HG02973 (cell line): Measurements from ENCODE around the gene LRRC2.
"Not testable (repeated sequence)": the region's sequence is repeated elsewhere in the genome, so short reads cannot be mapped to it uniquely, and the experiment has no call there.

Source experiments
- ATAC-seq: cut with Tn5 transposase; IDR thresholded peaks from one replicate; pipeline ENCODE4 v1.9.1; 2021; ENCODE audit warnings: moderate library complexity; ENCODE audit not compliant: unreplicated experiment

LRRC2 gene

GRCh38 chr3:46584598-46585467 lies 18.7 kb upstream of the LRRC2 start:
- no peak for ATAC-seq

- no peak for ATAC-seq
These were observed 14.6 kb upstream of the LRRC2 start for GRCh38 chr3:46580675-46581074.

- ATAC-seq, result no peak
These were observed 13.7 kb upstream of the LRRC2 start for GRCh38 chr3:46579756-46580286.

GRCh38 chr3:46578973-46579755 lies 13.1 kb upstream of the LRRC2 start:
- ATAC-seq, result no peak

GRCh38 chr3:46577580-46578249 lies 11.6 kb upstream of the LRRC2 start:
- not testable (repeated sequence) for ATAC-seq

- no peak for ATAC-seq
These were observed 10.8 kb upstream of the LRRC2 start for GRCh38 chr3:46576879-46577278.

- no peak for ATAC-seq
These were observed 10.3 kb upstream of the LRRC2 start for GRCh38 chr3:46576386-46576785.

GRCh38 chr3:46575577-46576222 lies 9.6 kb upstream of the LRRC2 start:
- ATAC-seq, result no peak

GRCh38 chr3:46574881-46575576 lies 8.9 kb upstream of the LRRC2 start:
- no peak for ATAC-seq

GRCh38 chr3:46574243-46574646 lies 8.1 kb upstream of the LRRC2 start:
- no peak for ATAC-seq

GRCh38 chr3:46573701-46574100 lies 7.6 kb upstream of the LRRC2 start:
- no peak for ATAC-seq

- no peak for ATAC-seq
These were observed 5.6 kb upstream of the LRRC2 start for GRCh38 chr3:46571684-46572083.

- no peak for ATAC-seq
These were observed 479 bp downstream of the LRRC2 start for GRCh38 chr3:46565607-46566039.

GRCh38 chr3:46565077-46565476 lies 1.0 kb downstream of the LRRC2 start:
- no peak for ATAC-seq

- ATAC-seq, result no peak
These were observed 1.7 kb downstream of the LRRC2 start for GRCh38 chr3:46564190-46565021.

GRCh38 chr3:46561951-46562350 lies 4.2 kb downstream of the LRRC2 start:
- no peak for ATAC-seq

- ATAC-seq, result no peak
These were observed 4.6 kb downstream of the LRRC2 start for GRCh38 chr3:46561511-46561910.

- no peak for ATAC-seq
These were observed 6.9 kb downstream of the LRRC2 start for GRCh38 chr3:46559091-46559704.
